Kidney capillary endothelial cell (primary cell): Measurements from ENCODE around the gene CYSLTR2.

ENCODE experiments used
- DNase-seq: peaks from one replicate; pipeline ENCODE4 v3.0.0-alpha.2; 2018; ENCODE audit warnings: low spot score

Gene CYSLTR2

DNA sequence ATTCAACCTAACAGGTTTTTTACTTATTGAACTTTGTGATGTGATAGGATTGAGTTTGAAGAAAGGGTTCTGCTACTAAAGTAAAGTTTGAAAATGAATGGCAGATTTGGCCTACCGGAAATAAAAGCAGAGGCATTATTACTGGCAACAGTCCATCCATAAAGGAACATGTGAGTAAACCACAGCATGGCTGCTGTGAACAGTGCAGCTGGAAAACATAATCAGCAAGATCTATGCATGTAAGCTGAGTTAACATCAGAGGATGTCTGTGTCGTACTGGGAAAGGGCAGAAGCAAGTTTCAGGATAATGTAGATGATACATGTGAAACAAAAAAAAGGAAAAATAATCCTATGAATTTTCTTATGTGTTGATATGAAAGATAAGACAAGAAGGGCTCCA, 87.6 kb downstream of the CYSLTR2 start:
- no peak for DNase-seq

DNA sequence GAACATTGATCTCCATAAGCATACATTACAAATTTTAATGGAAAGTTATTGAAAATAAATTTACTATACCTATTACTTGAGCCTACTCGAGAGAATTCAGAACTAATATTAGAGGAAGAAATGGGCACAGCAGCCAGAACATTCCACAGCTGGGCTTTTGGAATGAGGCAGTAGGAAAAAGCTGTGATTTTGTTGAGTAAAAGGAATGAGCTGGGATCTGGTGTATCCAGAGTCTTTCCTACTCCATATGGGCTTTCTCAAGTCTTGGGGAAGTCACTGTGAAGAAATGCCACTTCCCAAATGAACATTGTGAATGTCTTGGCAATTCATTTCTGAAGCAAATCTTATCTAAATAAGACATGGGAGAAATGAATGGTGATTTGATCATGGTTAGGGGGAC, 93.1 kb downstream of the CYSLTR2 start:
- DNase-seq: no peak

DNA sequence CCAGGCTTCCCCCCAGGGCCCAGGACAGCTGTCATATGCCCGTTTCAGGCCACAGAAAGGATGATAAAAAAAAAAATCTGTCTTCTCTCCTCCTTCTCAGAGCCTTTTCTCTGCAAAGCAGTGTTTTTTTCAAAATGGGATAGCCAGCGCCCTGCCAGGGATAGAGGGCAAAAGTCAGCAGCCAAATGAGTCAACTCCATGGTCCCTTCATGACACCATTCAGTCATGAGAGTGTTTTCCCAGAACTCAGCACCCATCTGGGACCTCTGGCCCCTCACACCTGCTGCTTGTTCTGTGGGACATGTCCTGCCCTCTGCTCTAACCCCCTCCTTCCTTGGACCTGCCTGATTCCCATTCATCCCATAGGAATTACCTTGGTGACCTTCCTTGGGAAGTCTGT, 95.0 kb downstream of the CYSLTR2 start:
- DNase-seq: no peak

DNA sequence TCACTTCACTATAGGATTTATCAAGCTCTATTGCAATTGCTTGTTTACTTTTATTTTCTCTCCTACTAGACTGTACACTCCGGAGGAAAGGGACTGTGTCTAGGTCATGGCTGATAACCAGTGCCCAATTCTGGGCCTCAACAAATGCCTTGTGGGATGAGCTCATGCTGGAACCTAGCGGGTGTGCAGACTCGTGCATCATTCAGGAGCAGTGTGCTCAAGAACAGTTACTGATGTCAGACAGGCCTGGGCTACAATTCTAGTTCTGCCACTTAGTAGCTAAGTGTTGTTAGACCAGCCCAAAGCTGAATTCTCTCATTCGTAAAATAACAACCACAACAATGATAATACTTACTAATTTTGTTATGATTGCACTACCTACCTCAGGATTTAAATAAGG, 95.4 kb downstream of the CYSLTR2 start:
- no peak for DNase-seq

DNA sequence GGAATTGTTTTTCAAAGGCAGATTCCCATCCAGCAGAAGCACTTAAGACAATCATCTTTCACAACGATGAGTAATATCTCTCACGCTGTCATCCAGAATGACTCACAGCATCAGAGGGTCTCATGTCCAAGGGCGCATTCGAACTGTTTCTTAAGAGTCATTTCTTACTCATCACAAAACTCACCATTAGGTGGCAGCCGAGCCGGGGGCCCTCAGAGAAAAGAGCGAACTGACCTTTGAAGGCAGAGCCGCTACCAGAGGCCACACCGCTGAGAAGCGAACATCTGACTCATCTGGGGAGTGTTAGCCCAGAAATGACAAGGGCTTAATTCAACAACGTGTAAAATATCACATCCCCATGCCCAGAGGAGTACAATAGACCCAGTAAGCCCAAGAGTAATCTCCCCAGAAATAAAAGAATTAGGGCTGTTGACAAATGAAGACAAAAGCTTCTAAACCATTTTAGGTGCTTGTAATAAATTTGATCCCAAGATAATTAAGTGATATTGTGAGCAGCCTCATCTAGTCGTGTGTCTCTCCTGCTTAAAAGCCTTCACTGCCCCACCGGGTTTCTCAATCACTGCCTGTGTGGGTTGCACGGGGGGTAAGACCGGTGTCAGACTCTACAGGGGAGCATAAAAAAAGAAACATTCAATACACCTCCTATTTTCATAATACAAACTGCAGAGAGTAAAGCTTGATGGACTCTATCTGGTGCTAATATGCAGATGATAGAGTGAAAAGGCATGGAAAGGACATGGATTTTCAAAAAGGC, 96.2 kb downstream of the CYSLTR2 start:
- DNase-seq: peak; percentile 96

DNA sequence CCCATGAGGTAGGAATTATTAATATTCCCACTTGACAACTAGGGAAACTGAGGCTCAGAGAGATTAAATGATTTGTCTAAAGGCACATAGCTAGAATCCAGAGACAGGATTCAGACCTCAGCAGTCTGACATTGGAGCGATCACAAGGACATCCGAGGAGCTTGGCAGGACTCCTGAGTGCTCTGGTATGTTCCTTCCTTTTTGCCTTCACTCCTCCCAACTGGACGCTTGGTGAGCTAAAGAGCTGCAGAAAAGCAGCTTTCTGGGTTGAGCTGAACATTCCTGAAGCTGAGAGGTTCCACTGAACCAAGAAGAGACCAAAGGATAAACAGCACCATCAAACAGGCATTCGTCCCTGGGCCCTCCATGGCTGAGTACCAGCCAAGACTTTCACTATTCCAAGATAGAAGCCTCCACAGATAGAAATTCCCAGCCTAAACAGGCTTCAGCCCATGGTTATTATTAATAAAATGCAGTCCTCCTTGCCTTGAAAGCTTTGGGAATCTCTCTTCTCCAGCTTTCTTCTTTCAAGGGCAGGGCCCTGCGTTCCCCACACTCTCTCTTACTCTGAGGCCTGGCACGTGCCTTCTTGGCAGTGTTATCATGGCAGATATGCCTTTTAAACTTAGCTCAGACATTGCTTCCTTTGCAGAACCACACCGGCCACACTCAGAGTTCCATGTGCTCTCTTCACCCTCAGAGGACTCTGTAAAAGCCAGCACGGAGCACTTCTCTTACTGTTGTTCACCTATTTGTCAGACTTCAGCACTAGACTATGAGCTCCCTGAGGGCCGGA, 97.1 kb downstream of the CYSLTR2 start:
- DNase-seq: no peak

DNA sequence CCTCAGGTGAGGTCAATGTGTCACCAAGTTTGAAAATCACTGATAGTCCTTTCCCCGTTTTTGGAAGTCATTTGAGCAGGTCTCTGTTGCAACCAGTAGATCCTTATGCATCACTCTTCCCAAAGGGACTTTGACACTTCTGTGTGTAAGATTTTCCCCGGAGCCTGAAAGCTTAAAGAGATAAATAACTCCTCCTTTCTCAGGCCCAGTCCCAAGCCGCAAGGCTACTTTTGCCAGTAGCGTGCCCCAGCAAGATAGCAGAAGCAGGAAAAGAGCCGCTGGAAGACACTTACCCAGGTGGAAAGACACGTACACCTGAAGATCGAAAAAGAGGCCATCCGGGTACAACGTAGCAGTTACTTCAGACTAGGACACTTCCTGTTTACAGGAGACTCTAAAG, 106.9 kb downstream of the CYSLTR2 start:
- no peak for DNase-seq
